HL-60 (cell line): ENCODE data around the gene CNTNAP2.

ENCODE experiments used
- CTCF ChIP-seq: IDR thresholded peaks from one replicate; pipeline ENCODE4 v1.5.1; 2011; ENCODE audit warnings: low read length, control low read depth, inconsistent platforms; ENCODE audit not compliant: insufficient read depth
- POLR2AphosphoS5 ChIP-seq: IDR thresholded peaks from 2 replicates; pipeline ENCODE4 v1.6.1; 2012; ENCODE audit warnings: low read depth

- TF ChIP-seq CTCF (no peak), POLR2AphosphoS5 (no peak)
Measured at GRCh38 chr7:147805996-147806576, 1689.5 kb downstream of the CNTNAP2 start.
